Activated CD8-positive, alpha-beta memory T cell treated with anti-CD3 and anti-CD28 coated beads for 48 hours (primary cell): ENCODE data around the gene ARRB2.

Experiments used
- DNase-seq, 3 experiments: peaks; one replicate each; pipeline ENCODE4 v3.0.0-alpha.2; 2020; ENCODE audit warnings: low read depth in 2 of 3, low spot score in 2 of 3

Gene ARRB2

DNA sequence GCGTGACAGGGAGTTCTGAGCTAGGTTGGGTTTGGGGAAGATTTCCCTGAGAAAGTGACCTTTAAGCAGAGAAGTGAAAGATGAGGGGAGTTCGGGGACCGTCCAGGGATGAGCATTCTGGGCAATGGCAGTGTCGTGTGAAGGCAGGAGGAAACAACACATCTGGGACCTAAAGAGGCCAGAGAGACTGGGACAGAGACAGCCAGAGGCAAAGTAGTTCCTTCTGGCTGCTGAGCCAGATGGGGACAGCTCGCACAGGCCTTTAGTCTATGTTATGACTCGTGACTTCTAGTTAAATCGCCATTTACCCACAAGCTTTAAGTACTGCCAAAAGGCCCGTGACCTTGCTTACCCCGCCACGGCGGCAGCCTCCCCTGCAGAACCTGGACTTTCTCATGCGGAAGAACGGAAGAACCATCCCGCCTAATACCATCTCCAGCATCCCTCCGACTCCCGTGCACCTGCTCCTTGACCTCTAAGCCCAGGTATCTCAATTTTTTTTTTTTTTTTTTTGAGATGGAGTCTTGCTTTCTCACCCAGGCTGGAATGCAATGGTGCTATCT is 12.3 kb downstream of the ARRB2 start:
- DNase-seq = no peak

DNA sequence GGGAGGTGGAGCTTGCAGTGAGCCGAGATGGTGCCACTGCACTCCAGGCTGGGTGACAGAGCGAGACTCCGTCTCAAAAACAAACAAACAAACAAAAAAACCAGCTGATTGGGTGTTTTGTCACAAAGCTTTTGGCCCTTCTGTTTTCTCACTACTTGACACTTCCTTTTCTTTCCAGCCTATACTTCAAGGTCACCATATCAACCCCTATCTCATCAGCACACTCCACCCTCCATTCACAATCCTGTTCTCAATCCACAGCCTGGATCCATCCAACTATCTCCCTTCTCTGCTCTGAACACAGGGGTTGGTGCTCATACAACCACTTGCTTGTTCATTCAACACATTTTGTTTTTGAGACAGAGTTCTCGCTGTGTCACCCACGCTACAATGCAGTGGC is 14.2 kb downstream of the ARRB2 start:
- no peak for DNase-seq

DNA sequence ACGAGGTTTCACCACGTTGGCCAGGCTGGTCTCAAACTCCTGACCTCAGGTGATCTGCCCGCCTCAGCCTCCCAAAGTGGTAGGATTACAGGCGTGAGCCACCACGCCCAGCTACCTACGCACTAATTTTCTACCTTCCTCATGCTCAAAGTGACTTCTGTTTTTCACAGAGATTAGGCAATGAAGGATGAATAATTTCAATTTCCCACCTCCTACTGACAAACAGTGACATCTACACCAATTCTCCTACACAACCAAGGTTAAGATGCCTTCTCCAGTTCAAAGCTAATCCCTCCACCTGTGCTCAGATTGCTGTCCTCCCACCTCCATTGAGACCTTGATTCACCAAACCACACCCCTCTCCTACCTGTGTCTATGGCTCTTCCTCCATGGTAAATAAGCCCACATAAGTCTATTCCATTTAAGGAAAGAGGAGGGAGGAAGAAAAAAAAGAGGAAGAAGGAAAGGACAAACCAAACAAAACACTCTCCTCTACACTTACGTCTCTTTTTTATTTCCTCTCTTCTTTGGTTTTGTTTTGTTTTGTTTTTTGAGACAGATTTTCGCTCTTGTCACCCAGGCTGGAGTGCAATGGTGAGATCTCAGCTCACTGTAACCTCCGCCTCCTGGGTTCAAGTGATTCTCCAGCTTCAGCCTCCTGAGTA is 15.3 kb downstream of the ARRB2 start:
- DNase-seq = no peak

DNA sequence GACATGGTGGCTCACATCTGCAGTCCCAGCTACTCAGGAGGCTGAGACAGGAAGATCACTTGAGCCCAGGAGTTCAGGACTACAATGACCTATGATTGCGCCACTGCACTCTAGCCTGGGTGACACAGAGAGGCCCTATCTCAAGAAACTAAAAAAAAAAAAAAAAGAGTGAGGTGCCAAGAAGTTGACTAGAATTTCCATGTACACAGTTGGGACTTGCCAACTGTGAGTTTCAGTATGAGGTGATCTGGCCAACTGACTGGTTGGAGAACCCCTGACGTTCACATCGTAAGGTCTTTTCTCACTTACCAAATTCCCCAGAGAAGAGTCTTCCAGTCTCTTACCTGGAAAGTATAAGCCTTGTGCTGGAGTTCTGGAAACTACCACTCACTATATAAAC is 17.7 kb downstream of the ARRB2 start:
- no peak for DNase-seq

DNA sequence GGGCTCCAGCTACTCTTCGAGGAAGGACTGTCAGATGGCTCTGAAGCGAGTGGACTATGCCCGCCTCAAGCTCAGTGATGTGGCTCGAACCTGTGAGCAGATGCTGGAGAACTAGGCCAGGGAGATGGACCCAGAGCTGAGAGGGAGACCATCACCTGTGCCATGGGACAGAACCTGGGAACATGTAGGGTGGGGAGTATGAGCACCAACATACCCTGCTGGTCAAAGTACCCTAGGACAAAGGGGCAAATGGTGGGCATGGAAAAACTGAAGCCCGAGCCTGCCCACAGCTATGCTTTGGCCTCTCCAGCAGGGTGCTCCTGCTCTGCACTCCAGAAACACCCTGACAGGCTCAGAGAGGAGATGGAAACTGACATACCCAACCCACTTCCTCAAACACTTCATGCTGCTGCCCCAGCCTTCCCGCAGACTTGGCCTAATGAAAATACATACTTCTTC is 22.7 kb downstream of the ARRB2 start:
- DNase-seq = no peak

DNA sequence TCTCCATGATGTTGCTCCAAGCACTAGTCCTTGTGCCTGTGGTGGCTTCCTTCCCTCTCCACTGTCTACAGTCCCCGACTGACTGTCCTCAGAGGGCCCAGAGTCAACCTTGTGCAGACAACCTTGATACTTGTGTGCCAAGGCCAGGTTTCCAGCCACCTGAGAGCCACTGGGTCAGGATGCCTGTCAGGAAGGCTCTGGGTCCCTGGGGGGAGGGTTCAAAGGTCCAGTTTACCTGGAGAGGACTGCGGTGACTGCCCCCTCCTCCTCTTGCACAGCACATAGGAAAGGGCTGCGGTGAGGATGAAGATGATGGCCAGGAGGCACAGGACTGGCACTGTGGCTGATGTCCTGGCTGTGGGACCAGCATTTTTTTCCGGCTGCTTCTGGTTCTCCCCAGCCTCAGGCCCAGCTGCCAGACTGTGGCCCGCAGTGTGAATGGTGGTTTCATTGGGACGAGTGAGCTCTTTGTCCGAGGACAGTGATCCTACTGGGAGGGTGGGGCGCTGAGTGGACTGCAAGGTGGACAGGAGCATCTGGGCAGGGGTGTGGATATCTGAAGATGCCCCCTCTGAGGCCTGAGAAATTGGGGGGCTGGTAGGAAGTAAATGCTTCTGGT is 24.5 kb downstream of the ARRB2 start:
- no peak for DNase-seq

DNA sequence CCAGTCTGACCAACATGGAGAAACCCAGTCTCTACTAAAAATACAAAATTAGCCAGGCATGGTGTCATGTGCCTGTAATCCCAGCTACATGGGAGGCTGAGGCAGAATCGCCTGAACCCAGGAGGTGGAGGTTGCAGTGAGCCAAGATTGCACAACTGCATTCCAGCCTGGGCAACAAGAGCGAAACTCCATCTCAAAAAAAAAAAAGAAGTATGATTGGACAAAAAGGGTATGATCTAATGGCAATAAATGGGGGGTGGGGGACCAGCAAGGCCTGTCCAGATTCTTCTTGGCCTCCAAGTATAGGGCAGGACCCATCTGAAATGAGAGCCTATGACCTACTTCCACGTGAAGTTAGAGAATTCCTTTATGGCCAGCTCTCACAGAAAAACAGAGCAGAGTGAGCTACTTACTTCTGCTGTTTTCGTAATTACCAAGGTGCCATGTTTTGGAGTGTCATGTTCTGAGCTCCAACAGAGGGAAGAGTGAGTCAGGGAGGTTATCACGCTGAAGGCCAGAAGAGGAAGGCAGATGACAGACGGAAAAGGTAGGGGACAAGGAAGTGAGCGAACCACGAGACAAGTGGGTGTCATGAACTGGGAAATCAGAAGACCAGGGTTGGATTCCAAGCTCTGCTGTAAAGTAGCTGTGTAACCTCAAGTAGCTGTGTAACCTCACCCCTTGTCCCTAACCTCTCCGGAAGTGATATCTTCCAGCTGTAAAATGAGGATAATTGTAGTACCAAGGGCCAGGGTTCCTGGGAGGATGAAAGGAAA is 25.6 kb downstream of the ARRB2 start:
- DNase-seq = no peak

DNA sequence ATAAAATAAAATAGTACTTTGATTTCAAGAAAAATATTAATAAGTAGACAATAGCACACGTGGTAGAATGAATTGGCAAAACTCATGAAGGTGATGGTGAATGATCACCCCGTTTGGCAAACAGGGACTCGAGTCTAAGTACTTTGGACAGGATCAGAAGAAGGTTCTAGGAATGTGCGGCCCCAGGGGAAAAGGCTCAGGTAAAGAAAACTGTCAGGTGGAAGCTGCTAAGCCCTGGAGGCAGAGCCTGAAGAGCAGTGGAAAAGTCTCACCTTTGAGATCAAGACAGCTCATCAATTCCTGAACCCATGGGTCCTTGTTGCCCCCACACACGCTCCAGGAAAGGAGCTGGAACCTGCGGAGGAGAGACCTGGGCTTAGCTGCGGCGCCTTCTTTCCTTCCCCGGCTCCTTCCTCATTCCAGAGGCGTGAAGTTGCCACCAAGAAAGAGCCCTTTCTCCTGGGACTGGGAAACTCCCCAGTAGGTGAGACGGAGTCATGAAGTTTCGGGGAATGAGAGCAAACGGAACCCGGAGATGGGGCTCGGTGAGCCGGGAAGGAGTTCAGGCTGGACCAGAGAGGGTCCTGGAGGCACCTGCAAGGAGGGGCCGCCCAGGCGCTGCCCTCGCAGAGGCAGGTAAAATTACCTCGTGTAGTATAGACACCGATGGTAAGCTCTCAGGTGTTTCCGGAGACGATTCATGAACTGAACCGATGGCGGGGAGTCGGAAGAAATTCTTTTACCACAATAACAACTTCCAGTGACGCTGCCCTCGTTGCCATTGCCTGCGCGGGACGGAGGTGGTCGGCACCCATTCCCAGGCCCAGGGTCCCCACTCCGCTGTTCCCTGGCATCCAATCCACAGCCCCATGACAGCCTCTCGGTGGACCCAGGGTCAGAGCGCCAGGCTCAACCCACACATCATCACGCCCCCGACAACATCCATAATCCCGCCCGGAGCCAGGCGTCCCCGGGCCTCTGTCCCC is 28.0 kb downstream of the ARRB2 start:
- DNase-seq = no peak

DNA sequence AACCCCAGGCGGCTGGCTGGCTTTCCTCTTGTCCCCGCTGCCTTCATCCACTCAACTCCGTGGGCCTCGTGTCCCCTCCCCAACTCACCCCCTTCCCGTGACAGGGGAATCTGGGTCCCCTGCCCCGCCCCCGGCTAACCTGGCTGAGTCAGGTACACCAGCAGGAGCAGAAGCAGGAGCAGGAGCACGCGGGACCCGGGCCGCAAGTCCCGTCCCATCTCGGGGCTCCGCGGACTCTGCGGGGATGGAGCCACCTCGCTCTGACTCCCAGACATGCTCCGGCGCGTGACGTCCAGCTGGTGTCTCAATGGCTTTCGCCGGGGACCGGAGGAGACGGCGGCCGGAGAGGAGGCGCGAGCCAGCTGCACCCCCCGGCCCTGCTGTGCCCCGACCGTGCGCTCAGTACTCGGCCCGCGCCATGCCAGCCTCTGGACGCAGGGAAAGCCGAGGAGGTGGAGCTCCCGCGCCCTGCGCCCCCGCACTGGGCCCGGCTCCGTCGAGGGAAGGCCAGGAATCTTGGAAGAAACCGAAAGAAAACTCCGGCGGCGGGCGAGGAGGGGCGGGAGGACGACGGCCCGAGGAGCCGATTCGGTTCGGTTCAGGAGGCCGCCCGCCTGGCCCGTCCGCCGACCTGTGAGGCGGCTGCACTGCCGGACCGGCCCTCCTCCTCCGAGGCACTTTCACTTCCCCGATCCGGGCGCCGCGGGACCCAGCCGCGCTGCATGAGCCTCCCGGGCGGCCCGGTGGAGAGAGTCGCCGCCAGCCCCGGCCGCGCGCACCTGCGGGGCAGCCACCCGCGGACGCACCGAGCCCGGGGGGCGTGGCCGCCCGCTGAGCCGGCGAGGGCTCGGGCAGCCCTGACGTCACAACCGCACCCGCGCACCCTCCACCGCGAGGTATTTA is 28.9 kb downstream of the ARRB2 start, which contains the start of the genes CXCL16 and ZMYND15:
CXCL16 (minus strand) TSS at position 807 of the 903 bp plus-strand sequence; CDS start at position 218, 589 bp downstream.
ZMYND15 (plus strand) TSS at position 712 of the 903 bp plus-strand sequence. CDS start 716 bp downstream, outside the sequence.
- no peak for DNase-seq

DNA sequence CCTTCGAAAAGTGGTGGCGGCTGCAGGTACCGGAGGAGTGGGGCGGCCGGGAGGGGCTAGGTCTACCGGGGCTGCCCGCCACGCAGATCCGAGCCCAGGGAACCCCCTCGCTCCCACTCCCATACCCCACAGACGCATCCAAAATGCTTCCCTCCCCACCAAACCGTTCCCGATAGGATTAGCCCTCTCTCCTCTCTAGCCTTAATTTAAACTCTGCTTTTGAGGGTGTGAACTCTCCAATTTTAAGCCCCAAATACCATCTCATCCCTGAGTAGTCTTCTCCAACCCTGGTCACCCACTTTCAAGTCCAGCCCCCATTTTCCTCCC is 29.6 kb downstream of the ARRB2 start:
- no peak for DNase-seq

DNA sequence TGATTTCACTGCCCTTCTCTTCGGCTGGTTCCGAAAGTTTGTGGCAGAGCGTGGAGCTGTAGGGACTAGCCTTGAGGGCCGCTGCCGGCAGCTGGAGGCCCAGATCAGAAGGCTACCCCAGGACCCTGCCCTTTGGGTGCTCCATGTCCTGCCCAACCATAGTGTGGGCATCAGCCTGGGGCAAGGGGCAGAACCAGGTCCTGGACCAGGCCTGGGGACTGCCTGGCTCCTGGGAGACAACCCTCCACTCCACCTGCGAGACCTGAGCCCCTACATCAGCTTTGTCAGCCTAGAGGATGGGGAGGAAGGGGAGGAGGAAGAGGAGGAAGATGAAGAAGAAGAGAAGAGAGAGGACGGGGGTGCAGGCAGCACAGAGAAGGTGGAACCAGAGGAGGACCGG is 30.2 kb downstream of the ARRB2 start:
- no peak for DNase-seq

DNA sequence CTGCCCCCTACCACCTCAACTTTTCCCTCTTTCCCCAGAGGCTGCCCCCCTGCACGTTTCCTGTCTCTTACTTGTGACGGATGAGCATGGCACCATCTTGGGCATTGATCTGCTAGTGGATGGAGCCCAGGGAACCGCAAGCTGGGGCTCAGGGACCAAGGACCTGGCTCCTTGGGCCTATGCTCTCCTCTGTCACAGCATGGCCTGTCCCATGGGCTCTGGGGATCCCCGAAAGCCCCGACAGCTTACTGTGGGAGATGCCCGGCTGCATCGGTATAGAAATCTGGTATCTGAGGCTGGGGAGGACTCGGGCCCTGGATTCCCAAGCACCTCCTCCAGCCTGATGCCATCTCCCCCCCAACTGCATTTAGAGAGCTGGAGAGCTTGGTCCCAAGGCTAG is 31.1 kb downstream of the ARRB2 start:
- no peak for DNase-seq

DNA sequence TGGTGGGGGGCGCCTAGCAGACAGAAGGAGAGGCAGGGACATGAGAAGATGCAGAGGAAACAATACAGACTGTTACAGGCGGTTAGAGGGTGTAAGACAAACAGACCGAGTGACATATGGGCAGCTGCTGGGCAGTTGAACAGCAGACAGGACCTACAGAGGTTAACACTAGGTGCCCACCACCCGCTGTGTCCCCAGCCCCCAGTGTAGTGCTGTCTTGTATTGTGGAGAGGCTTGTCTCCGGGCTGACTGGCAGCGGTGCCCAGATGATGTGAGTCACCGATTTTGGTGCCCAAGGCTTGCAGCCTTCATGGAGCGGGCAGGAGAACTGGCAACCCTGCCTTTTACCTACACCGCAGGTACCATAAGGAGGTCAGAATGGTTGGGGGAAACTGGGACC is 31.7 kb downstream of the ARRB2 start:
- no peak for DNase-seq

DNA sequence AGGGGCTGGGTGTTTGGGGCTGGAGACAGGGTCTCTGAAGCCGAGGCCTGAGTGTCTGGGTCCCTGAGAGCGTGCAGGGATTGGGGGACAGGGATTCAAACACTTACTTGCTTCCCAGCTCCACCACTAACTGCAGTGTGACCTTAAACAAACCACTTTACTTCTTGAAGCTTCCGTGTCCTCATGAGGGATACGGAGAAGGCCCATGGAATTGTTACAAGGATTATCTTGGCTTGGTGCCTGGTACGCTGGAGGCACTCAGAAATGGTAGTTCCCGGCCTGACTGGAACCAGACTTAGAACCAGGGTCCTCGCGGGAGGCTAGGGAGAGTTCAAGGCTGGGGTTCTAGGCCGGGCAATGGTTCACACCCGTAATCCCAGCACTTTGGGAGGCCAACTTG is 32.2 kb downstream of the ARRB2 start:
- DNase-seq = no peak

DNA sequence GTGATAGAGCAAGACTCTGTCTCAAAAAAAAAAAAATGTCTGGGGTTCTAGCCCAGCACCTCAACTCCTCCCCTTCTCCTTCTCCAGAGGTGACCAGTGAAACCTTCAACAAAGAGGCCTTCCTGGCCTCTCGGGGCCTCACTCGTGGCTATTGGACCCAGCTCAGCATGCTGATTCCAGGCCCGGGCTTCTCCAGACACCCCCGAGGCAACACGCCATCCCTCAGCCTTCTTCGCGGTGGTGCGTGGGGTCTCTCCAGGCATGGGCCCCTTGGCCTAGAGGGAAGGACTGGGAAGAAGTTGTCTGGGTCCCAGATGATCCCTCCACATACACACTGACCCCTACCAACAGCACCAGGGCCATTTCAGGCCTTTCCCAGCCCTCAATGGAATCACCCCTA is 32.8 kb downstream of the ARRB2 start:
- DNase-seq = no peak

DNA sequence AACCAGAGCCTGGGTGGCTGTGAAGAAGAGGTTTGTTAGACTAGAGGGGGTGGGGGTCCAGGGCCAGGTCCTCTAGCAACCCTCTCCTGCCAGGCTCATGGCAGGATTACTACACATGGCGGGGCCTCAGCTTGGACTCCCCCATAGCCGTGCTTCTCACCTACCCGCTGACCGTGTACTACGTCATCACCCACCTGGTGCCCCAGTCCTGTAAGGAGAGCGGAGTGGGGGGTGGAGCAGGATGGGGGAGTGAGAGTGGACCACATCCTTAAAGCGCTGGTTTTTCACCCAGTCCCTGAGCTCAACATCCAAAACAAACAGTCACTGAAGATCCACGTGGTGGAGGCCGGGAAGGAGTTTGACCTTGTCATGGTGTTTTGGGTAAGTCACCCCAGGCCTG is 33.5 kb downstream of the ARRB2 start:
- no peak for DNase-seq

DNA sequence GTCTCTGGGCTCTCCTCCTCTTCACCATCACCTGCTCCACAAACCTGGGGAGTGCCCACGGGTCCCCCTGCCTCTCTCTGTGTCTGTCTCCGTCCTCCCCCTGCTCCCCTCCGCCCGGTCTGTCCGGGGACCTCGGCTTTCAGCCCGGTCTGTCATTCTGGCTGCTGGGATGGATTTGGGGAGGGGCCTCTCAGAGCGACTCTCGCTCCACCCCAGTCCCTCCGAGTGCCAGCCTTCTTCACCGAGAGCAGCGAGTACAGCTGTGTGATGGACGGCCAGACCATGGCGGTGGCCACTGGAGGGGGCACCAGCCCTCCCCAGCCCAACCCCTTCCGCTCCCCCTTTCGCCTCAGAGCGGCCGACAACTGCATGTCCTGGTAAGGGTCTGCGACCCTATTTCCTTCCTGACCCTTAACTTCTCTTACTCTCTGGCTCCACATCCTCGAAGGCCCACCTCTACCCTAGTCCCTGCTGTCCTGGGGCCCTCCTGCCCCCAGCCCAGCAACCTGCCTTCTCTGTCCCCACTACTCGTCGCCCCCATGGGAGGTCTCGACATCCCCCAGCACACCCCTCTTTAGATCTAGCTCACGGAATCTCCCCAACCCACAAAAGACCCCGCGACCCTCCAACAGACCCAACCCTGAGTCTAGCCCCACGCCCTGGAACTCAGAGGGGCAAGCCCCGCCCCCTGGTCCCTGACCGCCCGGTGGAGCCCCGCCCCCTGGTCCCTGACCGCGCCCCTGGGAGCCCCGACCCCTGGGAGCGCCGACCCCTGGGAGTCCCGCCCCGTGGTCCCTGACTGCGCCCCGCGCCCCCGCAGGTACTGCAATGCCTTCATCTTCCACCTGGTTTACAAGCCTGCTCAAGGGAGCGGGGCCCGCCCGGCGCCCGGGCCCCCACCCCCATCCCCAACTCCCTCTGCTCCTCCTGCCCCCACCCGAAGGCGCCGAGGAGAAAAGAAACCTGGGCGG is 34.9 kb downstream of the ARRB2 start:
- no peak for DNase-seq

DNA sequence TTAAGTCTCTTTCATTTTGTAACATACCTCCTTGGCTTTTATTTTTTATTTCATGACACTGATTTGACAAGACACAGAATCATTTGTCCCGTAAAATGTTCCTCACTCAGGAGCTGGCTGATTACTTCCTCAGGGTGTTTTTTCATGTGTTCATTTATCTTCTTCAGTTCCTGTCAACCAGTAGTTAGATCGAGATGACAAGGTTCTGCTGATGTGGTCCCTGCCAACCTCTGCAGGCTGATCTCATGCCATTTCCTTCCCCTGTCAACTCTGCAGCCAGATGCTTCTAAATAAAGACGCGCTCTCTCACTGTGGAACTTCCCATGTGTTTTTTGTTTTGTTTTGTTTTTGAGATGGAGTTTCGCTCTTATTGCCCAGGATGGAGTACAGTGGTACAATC is 37.4 kb downstream of the ARRB2 start:
- DNase-seq = no peak

DNA sequence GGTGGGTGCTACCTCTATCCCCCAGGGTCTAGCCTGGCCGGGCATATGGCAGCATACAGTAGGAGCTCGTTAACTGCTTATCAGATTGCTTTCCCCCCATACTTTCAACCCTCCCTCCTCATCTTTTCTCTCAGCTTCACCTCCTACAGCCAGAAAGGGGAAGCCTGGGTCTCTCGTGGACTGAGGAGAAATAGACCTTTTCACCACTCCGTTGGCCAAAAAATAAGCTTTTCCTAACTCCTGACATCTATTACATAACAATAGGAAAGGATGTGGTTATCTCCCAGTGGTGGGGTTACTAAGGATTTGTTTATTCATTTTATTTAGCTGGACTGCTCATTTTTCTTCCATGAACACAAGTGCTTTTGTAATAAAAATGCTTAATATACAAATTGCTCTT is 38.3 kb downstream of the ARRB2 start:
- no peak for DNase-seq
